ENCODE results near the gene GET4.
"Not testable (repeated sequence)": the region's sequence is repeated elsewhere in the genome, so short reads cannot be mapped to it uniquely, and the experiment has no call there.

The GET4 gene

GRCh38 chr7:846958-847650, 29.2 kb upstream of the GET4 start:
- not testable (repeated sequence) for DNase-seq

DNA sequence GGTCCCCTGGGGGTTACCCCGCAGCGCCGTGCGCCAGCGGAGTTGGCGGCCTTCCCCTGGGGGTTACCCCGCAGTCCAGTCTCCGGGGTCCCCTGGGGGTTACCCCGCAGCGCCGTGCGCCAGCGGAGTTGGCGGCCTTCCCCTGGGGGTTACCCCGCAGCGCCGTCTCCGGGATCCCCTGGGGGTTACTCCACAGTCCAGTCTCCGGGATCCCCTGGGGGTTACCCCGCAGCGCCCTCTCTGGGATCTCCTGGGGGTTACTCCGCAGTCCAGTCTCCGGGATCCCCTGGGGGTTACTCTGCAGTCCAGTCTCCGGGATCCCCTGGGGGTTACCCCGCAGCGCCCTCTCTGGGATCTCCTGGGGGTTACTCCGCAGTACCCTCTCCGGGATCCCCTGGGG, 28.6 kb upstream of the GET4 start:
- DNase-seq: not testable (repeated sequence)

GRCh38 chr7:849145-849544, 27.2 kb upstream of the GET4 start:
- no peak for DNase-seq

- no peak for DNase-seq
These were observed 26.6 kb upstream of the GET4 start for GRCh38 chr7:849781-850180.

- DNase-seq: no peak
These were observed 25.1 kb upstream of the GET4 start for GRCh38 chr7:851204-851603.

GRCh38 chr7:853366-854117, 22.8 kb upstream of the GET4 start:
- no peak for DNase-seq

- DNase-seq: no peak
These were observed 22.1 kb upstream of the GET4 start for GRCh38 chr7:854118-854775.

GRCh38 chr7:855686-856369, 20.5 kb upstream of the GET4 start:
- DNase-seq: no peak

DNA sequence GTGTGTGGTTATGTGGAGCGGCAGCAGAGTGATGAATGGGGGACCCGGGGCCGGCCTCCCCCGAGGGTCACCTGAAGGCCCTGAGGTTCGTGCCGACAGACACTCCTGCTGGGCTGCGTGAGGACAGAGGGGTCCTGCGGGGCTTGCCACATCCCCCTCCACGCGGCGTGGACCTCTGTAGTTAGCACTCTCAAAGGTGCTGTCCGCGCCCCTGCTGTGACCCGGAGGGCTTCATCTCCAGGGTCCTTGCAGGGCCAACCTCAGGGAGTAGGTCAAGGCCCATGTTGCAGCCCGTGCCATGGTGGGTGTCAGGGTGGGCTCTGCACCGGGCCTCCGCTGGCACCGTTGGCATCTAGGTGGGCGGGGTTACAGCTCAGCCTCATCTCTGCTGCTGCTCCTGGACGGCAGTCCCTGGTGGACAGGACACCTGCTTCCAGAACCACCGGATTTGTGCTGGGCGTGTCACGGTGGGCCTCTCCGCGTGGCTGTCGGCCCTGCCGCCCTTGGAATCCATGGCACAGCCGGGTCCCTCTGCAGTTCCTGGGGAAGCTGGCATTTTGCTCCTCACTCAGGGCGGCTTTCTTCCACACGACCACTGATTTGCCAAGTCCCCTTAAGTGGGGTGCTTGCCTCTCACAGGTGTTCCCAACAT, 19.8 kb upstream of the GET4 start:
- DNase-seq: no peak

DNA sequence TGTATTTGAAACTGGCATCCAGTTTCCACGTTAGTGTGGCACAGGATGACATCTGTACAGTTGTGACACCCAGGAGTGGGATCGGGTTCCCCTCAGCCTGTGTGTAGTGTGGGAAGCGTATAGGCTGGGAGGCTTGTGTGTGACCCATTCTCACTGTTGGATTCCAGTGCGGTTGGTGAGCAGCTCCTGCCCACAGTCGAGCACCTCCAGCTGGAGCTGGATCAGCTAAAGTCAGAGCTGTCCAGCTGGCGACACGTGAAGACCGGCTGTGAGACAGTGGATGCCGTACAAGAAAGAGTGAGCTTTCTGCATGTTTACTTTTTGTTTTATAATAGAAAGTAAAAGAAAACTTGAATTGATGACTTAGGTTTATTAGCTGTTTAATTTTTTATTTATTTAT, 18.7 kb upstream of the GET4 start:
- no peak for DNase-seq

DNA sequence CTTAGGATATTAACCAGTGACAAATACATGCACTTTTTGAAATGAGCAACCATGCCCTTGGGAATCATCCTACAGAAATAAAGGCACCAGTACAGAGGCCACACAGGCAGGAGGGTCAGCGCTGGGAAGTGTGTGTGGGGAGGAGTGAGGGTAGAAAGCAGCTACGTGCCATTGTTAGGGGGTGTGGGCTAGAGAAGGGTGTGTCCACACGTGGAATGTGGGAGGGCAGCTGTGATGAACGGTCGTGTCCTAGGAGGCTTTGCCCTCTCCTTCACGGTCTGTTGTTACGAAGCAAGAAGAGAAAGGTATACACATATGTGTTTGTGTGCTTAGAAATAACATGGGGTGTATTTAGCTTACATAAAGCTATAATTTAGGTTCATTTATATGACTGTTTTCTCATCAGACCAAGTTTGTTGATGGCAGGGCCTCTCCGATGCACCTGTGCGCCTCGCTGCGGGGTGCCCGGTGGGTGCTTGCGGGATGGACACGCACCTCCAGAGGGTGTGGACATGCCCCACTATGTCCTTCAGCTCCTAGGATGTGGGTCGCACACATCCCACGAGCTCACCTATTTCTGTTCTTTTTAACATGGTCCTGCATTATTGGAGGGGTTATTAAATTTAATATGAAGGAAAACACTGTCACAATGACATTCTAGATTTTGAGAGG, 16.9 kb upstream of the GET4 start:
- no peak for DNase-seq

DNA sequence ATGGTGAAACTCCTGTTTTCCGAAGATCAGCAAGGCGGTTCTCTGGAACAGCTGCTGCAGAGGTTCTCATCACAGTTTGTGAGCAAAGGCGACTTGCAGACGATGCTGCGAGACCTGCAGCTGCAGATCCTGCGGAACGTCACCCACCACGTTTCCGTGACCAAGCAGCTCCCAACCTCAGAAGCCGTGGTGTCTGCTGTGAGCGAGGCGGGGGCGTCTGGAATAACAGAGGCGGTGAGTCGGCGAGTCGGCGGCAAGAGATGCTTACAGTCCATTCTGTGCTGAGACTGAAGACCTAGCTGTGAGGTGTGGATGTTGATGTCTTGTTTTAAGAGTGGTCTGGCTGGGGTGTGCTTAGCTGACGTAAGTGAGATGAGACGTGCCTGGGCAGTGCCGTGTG, 16.2 kb upstream of the GET4 start:
- no peak for DNase-seq

DNA sequence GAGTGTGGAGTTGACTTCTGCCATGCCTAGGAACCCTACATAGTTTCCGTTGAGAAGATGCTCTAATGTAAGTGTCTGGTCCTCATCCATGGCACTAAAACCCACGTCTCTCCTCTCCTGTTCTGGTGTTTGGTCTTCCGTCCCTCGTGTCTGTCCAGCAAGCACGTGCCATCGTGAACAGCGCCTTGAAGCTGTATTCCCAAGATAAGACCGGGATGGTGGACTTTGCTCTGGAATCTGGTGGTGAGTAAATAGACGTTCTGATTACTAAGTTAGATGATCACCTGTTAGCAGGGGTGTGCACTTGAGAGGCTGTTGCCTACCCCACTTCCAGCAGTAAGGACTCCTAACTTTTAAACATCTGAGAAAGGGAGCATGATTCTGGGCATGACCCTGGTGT, 15.1 kb upstream of the GET4 start:
- no peak for DNase-seq

GRCh38 chr7:862157-862556, 14.2 kb upstream of the GET4 start:
- no peak for DNase-seq

GRCh38 chr7:863106-863505, 13.2 kb upstream of the GET4 start:
- DNase-seq: no peak

GRCh38 chr7:865921-866320, 10.4 kb upstream of the GET4 start:
- DNase-seq: no peak

DNA sequence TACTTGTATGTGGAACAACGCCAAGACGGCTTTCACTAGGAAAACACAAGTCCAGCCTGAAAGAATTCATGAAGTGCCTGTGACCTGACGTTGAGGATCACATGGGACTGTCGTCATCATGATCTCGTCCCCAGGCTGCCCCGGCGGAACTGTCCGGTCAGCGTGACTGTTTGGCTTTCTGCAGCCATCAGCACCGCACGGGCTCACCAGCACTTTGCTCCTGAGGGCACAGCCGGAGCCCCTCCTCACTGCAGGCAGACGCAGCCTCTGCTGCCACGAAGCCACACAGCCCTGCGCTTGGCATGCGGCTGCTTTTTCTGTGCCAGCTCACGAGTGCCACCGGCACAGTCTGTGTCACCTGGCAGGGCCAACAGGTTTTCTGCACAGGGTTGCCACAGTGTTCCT, 9.4 kb upstream of the GET4 start:
- DNase-seq: no peak

DNA sequence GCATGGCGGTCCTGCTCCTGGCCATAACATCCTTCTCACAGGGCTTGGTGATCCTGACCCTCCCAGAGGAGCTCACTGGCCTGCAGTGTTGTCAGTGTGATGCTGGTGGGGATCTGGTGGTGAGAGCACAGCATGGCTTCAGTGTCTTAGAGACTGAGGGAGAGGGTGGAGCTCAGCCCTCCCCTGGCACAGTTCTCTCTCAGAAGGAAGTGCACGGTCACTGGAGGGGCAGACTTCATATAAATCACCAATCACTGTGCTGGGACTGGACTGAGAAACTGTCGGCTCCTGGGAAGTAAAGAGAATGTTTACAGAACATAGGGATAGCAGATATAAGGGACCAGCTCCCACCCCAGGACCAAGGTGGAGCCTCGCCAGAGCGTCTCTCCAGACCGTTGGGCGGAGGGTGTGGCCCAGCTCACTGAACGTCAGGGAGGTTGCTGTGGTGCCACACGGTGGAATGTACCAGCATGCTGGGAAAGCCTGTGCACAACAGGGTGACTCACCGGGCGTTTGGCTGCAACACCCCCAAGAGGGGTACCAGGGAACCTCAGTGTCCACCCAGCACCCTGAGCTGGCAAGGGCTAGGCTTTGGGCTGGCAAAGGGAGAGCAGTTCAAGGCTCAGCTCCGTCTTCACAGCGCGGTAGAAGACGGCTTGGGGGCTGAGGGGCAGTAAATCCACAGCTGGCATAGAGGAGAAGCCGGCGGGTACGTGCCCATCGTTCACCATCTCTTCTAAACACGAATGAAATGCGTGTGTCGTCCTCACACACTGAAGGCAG, 8.8 kb upstream of the GET4 start:
- no peak for DNase-seq

DNA sequence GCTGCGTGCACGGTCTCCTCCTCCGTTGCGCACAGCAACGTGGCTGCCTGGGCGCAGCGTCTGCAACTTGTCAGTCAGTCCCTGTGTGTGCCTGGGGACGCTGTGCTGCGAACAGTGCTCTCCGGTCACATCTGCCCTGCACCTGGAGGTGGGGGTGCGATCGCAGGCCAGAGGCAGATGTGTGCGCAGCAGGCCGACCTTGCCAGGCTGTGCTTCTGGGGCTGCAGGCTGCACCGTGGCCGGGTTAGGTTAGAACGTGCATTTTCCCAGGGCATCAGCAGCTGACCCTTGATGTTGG, 8.2 kb upstream of the GET4 start:
- no peak for DNase-seq

GRCh38 chr7:869348-869747, 7.0 kb upstream of the GET4 start:
- DNase-seq: no peak

- DNase-seq: no peak
These were observed 4.3 kb upstream of the GET4 start for GRCh38 chr7:871900-872537.

Data from NK-92 treated with Interleukin-12 subunit alpha and Interleukin-12 subunit beta, amount 100 ng/mL, for 24 hours (cell line).